Skin epidermis (tissue), 12 donors: ENCODE results near the gene CPA3.

Source experiments
- H3K27ac ChIP-seq, 21 experiments: fragments of 200-600 bp; sonication (generic) in 11 of 21; one replicate each; pipeline ENCODE4 v1.5.0; 2020; ENCODE audit warnings: mild to moderate bottlenecking in 3 of 21, inconsistent platforms in 2 of 21, moderate library complexity in 2 of 21
- H3K4me3 ChIP-seq, 7 experiments: fragments of 200-600 bp; sonication (generic) in 2 of 7; one replicate each; pipeline ENCODE4 v1.5.0; 2020; ENCODE audit warnings: inconsistent platforms in 2 of 7, mild to moderate bottlenecking in 2 of 7, moderate library complexity in 1 of 7

CPA3 gene, protein sequence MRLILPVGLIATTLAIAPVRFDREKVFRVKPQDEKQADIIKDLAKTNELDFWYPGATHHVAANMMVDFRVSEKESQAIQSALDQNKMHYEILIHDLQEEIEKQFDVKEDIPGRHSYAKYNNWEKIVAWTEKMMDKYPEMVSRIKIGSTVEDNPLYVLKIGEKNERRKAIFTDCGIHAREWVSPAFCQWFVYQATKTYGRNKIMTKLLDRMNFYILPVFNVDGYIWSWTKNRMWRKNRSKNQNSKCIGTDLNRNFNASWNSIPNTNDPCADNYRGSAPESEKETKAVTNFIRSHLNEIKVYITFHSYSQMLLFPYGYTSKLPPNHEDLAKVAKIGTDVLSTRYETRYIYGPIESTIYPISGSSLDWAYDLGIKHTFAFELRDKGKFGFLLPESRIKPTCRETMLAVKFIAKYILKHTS

GRCh38 chr3:148865049-148865448 is at the start of gene CPA3:
CPA3 (plus strand) TSS chr3:148865296; CDS start chr3:148865308, 12 bp downstream.
- no peak within 1 kb of the TSS for H3K4me3 ChIP-seq
- H3K27ac ChIP-seq, result no peak within 1 kb of the TSS

GRCh38 chr3:148815316-148816110 is 49.6 kb upstream of the CPA3 start:
- no peak overlapping the region for H3K4me3 ChIP-seq
- no peak overlapping the region for H3K27ac ChIP-seq

DNA sequence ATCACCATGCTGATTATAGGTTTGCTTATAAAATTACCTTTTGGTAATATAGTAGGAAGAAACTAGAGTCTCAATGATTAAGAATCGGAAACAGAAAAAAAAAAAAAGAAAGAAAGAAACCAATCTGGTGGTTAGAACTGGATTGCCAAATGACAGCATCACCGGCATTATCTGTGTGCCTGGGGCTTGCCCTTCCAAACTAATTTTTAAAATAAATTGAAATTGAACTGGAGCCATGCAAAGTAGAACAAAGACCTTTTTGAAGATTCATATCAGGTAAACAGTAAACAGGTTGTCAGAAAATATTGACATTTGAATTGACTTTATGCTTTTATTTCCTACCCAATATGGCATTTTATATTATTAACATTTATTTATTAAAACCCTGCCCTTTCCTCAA is 48.7 kb upstream of the CPA3 start:
- Histone ChIP-seq H3K4me3 (no peak overlapping the region), H3K27ac (no peak overlapping the region)

- H3K27ac ChIP-seq, result no peak overlapping the region
These were observed 48.0 kb upstream of the CPA3 start for GRCh38 chr3:148816981-148817525.

GRCh38 chr3:148820361-148821245 is 44.5 kb upstream of the CPA3 start:
- H3K27ac ChIP-seq, result no peak overlapping the region
- no peak overlapping the region for H3K4me3 ChIP-seq

More at GRCh38 chr3:148816981-148817525, 48.0 kb upstream of the CPA3 start:
- H3K4me3 ChIP-seq, result no peak overlapping the region

GRCh38 chr3:148823026-148823425 is 42.1 kb upstream of the CPA3 start:
- Histone ChIP-seq H3K27ac (no peak overlapping the region), H3K4me3 (no peak overlapping the region)

DNA sequence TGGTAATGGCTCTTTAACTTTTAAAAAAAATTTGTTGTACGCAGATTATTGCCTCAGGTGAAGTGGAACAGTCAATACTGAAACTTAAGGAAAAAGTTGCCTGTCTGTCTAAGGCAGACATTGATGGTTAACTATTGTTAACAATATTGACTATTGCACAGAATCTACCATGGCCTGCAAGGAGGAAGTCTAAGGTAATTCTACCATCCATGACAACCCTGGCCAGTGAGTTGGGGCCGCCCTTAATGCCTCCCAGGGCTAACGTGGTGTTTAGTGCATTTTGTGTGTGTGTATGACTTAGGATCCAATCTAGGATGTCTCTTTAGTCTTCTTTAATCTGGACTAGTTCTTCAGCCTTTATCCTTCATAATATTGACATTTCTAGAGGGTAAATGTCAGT is 39.6 kb upstream of the CPA3 start:
- Histone ChIP-seq H3K4me3 (no peak overlapping the region), H3K27ac (no peak overlapping the region)

GRCh38 chr3:148827585-148827984 is 37.5 kb upstream of the CPA3 start, which contains the start of gene CPB1:
CPB1 (plus strand) TSS chr3:148827811; CDS start chr3:148827824, 13 bp downstream.
- Histone ChIP-seq H3K27ac (no peak within 1 kb of the TSS), H3K4me3 (no peak within 1 kb of the TSS)

DNA sequence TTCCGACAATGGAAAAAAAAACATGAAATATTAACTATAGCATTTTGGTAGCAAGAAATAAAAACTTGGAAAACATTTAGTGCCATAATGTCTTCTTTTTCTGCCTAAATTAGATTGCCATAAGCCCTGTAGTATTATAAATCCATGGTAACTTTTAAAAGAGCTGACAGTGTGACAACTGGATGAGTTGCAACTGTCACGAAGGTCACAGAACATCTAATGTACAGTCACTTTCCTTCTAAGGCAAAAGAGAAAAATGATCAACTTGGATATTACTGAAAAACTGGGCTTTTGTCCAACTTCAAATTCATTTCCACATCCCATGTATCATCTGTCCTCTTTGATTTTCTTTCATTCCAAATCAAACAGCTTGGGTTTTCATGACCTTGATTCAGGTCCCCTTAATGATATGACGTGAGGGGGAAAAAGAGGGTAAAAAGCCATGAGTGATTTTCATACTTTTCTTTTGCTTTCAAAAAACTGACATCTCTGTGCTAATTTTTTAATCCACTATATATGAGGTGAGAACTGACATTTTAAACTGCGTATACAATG is 36.9 kb upstream of the CPA3 start:
- no peak overlapping the region for H3K27ac ChIP-seq
- no peak overlapping the region for H3K4me3 ChIP-seq

DNA sequence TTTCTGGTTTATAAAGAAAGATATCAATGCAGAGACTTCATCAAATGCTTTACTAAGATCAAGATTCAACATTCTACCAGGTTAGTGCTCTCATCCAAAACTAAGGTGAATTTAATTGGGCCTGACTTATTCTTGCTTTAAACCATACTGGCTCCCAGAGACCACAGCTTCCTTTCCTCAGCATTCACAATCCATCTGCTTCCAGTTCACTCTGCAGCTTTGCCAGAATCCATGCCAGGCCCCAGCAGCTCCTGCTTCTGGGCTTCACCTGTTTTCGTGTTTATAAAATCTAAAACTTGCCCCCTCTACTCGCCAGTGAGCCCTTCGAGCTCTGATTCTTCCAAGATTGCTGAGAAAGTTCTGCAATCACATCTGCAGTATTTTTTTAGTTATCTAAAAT is 35.2 kb upstream of the CPA3 start:
- Histone ChIP-seq H3K4me3 (no peak overlapping the region), H3K27ac (no peak overlapping the region)

GRCh38 chr3:148833223-148833622 is 31.9 kb upstream of the CPA3 start:
- H3K4me3 ChIP-seq, result no peak overlapping the region
- H3K27ac ChIP-seq, result no peak overlapping the region

DNA sequence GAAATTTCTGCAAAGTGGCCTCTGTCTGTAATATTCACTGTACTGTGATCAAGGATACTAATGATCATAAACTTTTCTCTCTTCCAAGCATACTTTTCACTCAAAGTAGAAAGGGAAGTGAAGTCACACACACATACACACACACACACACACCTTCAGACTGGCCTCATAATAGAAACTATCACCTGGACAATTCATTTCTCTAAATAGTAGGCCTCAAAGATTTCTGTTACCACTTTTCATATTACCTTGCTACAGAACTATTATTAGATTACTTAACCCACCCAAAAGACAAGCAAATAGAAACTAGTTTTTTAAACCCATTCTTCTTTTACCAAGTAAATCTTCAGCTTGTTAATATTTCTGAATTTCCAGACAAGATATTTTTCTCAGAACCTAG is 25.3 kb upstream of the CPA3 start:
- H3K27ac ChIP-seq, result no peak overlapping the region
- no peak overlapping the region for H3K4me3 ChIP-seq

DNA sequence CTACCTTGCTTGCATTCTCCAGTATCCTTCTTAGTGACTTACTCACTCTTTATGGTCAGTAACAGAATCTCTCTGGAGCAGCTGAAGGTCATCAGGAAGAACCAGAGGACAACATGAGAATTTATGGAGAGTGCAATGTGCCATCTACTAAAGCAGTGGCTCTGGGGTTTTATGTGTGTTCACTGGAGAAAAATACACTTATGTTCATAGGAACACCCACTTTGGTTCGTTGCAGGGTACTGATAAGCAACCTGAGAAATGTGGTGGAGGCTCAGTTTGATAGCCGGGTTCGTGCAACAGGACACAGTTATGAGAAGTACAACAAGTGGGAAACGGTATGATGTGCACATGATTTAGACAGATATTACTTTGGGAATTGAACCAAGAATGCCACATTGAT is 24.6 kb upstream of the CPA3 start:
- no peak overlapping the region for H3K4me3 ChIP-seq
- no peak overlapping the region for H3K27ac ChIP-seq

DNA sequence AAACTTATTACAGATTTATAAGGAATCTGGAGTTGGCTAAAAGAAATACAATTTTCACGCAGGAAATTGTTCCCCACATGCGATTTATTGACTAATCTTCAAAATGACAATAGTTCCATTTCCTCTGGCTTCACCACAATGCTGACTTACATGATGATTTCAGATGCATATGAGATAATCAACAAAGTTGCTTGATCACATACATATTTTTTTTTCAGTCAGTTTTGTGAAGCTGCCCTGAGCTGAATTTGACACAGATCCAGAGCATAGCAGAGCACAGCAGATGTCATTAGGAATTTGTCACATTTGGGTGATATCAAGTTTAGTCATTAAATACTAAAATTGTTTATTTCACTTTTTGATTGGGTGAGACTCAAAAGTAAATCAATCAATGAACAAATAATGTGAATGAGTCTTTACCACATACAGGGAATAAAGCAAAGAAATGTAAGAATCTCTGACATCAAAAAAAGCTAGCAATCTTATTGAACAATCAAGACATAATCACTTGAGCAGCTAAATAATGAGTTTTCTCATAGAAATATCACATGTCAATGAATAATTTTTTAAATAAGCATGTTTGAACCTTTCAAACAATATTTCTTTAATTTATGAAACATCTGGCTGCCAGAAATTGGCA is 19.2 kb upstream of the CPA3 start:
- Histone ChIP-seq H3K27ac (no peak overlapping the region), H3K4me3 (no peak overlapping the region)

DNA sequence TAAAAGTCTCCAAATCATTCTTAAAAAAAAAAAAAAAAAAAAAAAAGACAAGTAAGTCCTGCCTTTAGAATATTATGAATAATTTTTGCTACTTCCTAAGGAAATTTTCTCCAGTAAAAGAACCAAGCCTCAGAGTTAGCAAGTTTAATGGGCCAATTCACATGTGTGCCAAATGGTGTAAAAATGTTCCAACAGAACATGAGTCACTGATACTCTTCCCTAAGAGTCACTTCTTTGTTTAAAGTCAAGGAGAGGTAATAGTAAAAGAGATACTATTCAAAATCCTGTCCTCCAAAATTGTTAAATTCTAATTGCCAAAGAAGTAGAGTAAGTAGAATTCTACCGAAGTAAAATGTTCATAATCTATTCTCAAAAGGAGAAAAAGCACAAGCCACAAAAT is 17.7 kb upstream of the CPA3 start:
- H3K4me3 ChIP-seq, result no peak overlapping the region
- no peak overlapping the region for H3K27ac ChIP-seq

DNA sequence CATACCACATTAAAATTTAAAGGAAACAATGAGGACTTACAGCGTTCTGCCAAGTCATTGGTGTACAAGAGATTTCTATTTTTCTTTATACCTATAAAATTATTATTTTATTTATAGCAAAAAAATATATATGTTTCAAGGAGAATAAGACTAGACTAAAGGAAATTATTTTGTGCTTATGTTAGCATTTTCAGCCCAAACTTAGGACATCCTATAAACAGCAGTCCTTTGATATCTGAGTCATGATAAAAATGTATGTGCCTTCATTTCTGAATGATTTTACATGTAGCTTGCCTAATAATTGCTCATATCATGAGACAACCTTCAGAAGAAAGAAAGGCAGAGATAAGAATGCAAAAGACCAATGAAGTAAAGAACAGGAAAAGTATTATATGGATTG is 16.7 kb upstream of the CPA3 start:
- H3K27ac ChIP-seq, result no peak overlapping the region

DNA sequence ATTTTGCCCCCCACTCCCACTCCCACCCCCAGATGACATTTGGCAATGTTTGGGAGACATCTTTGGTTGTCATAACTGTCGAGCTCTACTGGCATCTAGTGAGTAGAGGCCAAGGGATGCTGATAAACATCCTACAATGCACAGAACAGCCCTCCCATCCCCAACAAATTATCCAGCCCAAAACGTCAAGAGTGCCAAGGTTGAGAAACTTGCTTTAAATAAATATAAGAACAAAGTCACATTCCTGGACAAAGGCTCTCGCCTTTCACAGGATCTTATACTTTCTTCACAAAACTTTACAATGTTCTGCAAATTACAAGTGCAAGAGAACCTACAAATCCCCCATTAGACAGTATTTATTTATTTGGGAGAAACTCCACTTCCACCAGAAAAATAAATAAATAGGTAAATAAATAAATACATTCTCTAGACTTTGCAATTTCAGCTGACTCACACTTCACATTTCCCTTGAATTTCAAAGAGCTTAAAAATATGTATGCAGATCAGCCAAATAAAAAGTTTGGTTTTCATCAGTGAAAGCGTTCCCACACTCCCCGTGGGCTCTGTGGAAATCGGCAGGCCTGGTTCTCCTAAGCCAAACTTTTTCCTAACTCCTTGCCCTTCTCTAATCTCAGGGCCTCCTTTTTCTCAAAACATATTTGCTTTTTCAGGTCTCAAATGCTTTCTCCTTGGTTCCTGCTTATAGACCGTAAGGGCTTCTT is 12.7 kb upstream of the CPA3 start:
- Histone ChIP-seq H3K27ac (peak overlapping the region in 1 of 21 experiments; percentile 2), H3K4me3 (no peak overlapping the region)

More for the DNA sequence above, 16.7 kb upstream of the CPA3 start:
- H3K4me3 ChIP-seq, result no peak overlapping the region

DNA sequence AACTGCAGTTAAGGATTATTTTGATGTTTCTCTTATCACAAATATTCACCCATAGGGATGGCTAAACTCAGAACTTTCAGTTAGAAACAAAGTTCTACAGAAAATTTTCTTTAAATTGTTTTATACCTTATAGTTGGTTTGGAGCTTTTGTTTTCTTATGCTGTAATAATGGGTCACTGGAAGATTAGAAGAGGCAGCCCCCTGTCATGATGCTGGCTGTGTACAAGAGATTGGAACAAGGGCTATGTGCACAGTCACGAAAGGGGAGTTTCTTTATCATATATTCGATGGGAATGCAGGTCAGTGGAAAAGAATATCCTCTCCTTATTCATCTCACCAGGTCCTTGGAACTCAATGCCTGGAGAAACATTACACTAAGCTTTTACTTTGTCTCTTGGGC is 12.0 kb upstream of the CPA3 start:
- Histone ChIP-seq H3K4me3 (no peak overlapping the region), H3K27ac (no peak overlapping the region)
